Measurements from ENCODE around the gene SULT1A3. TPM values are rescaled to one million over a fixed set of nuclear protein-coding genes. Genes with fewer than 3 reads are reported as not detected.
A peak's percentile ranks its signal among the peaks of the same experiment; 100 is the strongest.
"Not testable (repeated sequence)": the region's sequence is repeated elsewhere in the genome, so short reads cannot be mapped to it uniquely, and the experiment has no call there.

Gene SULT1A3
- total RNA-seq, 1 donor from 2014 or later = 33.0 TPM

DNA sequence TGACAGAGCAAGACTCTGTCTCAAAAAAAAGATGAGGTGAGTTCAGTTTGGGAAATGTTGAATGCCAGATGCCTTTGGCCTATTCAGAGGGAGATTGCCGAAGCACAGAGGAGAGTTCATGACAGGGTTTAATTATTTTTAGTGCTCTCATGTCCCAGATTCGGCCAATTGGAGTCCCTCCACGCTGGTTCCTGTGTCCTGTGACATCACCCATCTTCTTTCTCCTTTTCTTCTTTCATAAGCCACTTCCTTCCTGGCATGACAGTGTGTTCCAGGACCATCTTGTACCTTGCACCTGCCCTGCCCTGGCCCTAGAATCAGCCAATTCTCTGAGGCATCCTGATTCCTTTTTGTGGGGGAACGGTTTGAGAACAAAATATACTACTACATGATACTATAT, 12.4 kb downstream of the SULT1A3 start:
- H3K27ac Mint-ChIP-seq; H3K9me3 Mint-ChIP-seq (ENCODE audit: low read depth); H3K4me1 Mint-ChIP-seq (ENCODE audit: low read depth); H3K4me3 Mint-ChIP-seq (ENCODE audit: low read depth); DNase-seq (ENCODE audit: low spot score, unreplicated experiment); H3K36me3 Mint-ChIP-seq (ENCODE audit: insufficient read depth); H3K27me3 Mint-ChIP-seq: not testable (repeated sequence)

DNA sequence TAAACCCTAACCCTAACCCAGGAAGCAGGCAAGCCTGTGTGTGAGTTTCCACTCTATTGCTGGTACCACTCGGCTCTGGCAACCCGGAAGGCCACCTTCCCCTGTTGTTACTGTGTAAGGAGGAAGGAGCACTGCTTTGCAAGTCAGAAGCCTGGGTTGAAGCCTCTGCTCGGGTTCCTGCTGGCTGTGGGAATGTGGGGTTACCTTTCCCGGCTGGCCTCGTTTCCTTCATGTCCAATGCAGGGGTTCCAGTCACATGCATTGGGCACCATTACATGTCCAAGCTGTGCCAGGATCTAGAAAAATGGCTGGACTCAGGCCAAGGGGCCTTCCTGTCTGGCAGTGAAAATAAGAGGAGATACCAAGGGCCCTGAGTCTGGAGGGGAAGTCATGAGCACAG, 18.0 kb downstream of the SULT1A3 start:
- H3K36me3 Mint-ChIP-seq (ENCODE audit: insufficient read depth); H3K4me3 Mint-ChIP-seq (ENCODE audit: low read depth); H3K27me3 Mint-ChIP-seq; H3K27ac Mint-ChIP-seq; H3K4me1 Mint-ChIP-seq (ENCODE audit: low read depth); H3K9me3 Mint-ChIP-seq (ENCODE audit: low read depth): not testable (repeated sequence)
- DNase-seq (ENCODE audit: low spot score, unreplicated experiment) = peak; percentile 5

DNA sequence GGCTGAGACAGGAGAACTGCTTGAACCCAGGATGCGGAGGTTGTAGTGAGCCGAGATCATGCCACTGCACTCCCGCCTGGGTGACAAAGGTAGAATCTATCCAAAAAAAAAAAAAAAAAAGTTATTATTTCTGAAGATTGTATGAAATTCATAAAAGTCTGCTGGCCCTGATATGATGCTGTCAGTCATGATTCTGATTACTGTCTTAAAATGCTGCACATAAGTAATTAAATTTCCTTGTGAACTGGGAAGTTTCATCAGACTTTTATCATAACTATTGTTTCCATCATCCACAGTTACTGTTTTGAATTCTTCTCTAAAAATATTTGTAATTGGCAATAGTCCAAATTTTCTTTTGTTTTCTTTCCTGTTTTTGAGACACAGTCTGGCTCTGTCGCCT, 49.3 kb downstream of the SULT1A3 start, which contains the start of gene NPIPB13:
Gene NPIPB13, minus strand, starts transcription at position 101 of the 400 bp plus-strand sequence. CDS start 2,906 bp downstream, outside the sequence.
- H3K36me3 Mint-ChIP-seq (ENCODE audit: insufficient read depth); H3K27ac Mint-ChIP-seq; H3K27me3 Mint-ChIP-seq; DNase-seq (ENCODE audit: low spot score, unreplicated experiment); H3K4me1 Mint-ChIP-seq (ENCODE audit: low read depth); H3K4me3 Mint-ChIP-seq (ENCODE audit: low read depth); H3K9me3 Mint-ChIP-seq (ENCODE audit: low read depth): not testable (repeated sequence)

Other genes starting within 250 kb of the SULT1A3 start
- gene TMEM219, start 237.2 kb upstream of the SULT1A3 start, total RNA-seq = 89.4 and 91.9 TPM in 2 replicates
- gene TAOK2, start 225.4 kb upstream of the SULT1A3 start, total RNA-seq = 51.1 and 54.0 TPM in 2 replicates
- 11.4 and 12.0 TPM in 2 replicates for gene HIRIP3, start 203.6 kb upstream of the SULT1A3 start, total RNA-seq
- gene INO80E, start 203.0 kb upstream of the SULT1A3 start, total RNA-seq = 72.7 and 74.2 TPM in 2 replicates
- 4.4 and 5.0 TPM in 2 replicates for gene DOC2A, start 188.2 kb upstream of the SULT1A3 start, total RNA-seq
- gene C16orf92, start 176.1 kb upstream of the SULT1A3 start, total RNA-seq = not detected in 2 replicates
- gene TLCD3B, start 168.0 kb upstream of the SULT1A3 start, total RNA-seq = 1.5 and 1.7 TPM in 2 replicates
- 273 and 283 TPM in 2 replicates for gene ALDOA, start 133.5 kb upstream of the SULT1A3 start, total RNA-seq
- gene PPP4C, start 123.3 kb upstream of the SULT1A3 start, total RNA-seq = 142 and 144 TPM in 2 replicates
- gene TBX6, start 107.3 kb upstream of the SULT1A3 start, total RNA-seq = 3.5 and 3.9 TPM in 2 replicates
- gene YPEL3, start 103.0 kb upstream of the SULT1A3 start, total RNA-seq = 41.7 and 45.7 TPM in 2 replicates
- 13.3 and 13.8 TPM in 2 replicates for gene GDPD3, start 85.7 kb upstream of the SULT1A3 start, total RNA-seq
- gene MAPK3, start 76.0 kb upstream of the SULT1A3 start, total RNA-seq = 59.8 and 62.8 TPM in 2 replicates
- 1.6 and 3.8 TPM in 2 replicates for gene CORO1A, start 15.7 kb upstream of the SULT1A3 start, total RNA-seq
- gene BOLA2B, start 5.6 kb upstream of the SULT1A3 start, total RNA-seq = 65.0 and 71.5 TPM in 2 replicates
- gene SLX1A, start 5.4 kb upstream of the SULT1A3 start, total RNA-seq = 28.7 and 37.5 TPM in 2 replicates
- gene NPIPB13, start 49.2 kb downstream of the SULT1A3 start, total RNA-seq = 27.0 and 27.1 TPM in 2 replicates
- 76.9 and 78.8 TPM in 2 replicates for gene CD2BP2, start 156.1 kb downstream of the SULT1A3 start, total RNA-seq
- 51.0 and 51.8 TPM in 2 replicates for gene TBC1D10B, start 171.2 kb downstream of the SULT1A3 start, total RNA-seq
- gene MYL11, start 175.5 kb downstream of the SULT1A3 start, total RNA-seq = 2.6 and 3.5 TPM in 2 replicates
- 2.0 and 2.3 TPM in 2 replicates for gene SEPTIN1, start 183.3 kb downstream of the SULT1A3 start, total RNA-seq
- 59.7 and 62.6 TPM in 2 replicates for gene ZNF48, start 196.2 kb downstream of the SULT1A3 start, total RNA-seq
- 13.2 and 13.7 TPM in 2 replicates for gene ZNF771, start 208.4 kb downstream of the SULT1A3 start, total RNA-seq
- gene DCTPP1, start 230.8 kb downstream of the SULT1A3 start, total RNA-seq = 65.9 and 71.9 TPM in 2 replicates
- 42.1 and 42.6 TPM in 2 replicates for gene SEPHS2, start 246.6 kb downstream of the SULT1A3 start, total RNA-seq